Measurements from ENCODE around the gene DNAH14.
"Not testable (repeated sequence)": the region's sequence is repeated elsewhere in the genome, so short reads cannot be mapped to it uniquely, and the experiment has no call there.

Gene DNAH14

DNA sequence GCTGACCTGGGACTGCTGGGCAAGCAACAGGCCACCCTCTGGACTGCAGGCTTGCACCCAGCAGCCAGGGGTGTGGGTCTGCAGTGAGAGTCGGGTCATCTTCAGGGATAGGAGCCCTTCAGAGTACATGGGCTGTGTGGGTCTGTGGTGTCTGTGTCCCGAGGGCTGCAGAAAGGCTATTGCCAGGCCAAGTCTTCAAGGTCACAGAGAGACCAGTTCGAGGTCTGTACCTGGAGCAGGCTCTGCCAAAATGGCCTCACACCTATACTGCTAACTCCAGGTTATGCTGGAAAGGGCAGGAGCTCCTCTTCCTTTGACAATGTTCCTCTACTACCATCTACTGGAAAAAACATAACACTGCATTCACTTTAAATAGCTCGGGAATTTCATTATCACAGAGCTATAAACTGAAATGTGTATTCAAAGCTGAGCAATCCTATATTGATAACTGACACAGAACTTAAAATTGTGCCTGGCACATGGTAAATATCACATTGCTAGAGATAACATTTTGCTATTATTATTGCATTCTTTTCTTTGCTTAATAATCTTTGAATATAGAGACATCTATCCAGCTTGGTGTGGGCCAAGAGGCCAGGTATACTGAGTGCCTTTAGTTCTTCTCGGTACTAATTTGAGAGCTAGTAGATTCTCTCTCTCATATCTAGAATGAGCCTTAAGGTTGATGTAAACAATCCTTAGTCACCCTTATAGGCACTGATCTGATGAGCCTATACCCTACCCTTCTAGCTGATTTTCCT, 6.9 kb upstream of the DNAH14 start:
- no peak for DNase-seq

DNA sequence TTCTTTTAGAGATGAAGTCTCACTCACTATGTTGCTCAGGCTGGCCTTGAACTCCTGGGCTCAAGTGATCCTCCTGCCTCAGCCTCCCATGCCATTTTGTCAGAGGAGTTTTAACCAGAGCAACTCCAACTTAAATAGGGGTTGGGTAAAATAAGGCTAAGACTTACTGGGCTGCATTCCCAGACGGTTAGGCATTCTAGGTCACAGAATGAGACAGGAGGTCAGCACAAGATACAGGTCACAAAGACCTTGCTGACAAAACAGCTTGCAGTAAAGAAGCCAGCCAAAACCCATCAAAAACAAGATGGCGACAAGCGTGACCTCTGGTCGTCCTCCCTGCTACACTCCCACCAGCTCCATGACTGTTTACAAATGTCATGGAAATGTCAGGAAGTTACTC, 5.7 kb upstream of the DNAH14 start:
- no peak for DNase-seq

DNA sequence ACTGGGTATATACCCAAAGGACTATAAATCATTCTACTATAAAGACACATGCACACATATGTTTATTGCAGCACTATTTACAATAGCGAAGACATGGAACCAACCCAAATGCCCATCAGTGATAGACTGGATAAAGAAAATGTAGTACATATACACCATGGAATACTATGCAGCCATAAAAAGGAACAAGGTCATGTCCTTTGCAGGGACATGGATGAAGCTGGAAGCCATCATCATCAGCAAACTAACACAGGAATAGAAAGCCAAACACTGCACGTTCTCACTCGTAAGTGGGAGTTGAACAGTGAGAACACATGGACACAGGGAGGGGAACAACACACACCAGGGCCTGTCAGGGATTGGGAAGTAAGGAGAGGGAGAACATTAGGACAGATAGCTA, 1.8 kb upstream of the DNAH14 start:
- not testable (repeated sequence) for DNase-seq

DNA sequence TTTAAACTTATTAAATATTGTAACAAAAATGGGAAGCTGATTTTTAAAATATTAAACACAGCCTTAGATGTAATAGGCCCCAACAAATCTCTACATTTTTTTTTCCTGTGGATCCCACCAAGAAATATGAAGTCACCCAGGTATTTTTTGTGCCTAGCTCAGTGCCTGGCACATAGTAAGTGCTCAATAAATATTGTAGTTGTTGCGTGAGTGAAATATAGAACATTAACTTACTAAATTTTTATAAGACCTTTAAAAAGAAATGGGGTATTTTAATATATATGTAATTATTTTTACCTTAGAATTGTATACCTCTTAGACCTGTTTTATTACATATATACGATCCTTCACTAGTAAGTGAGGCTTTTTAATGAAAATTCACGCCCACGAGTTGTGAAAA, 569 bp upstream of the DNAH14 start:
- DNase-seq: no peak

GRCh38 chr1:224931605-224932004, 2.1 kb downstream of the DNAH14 start:
- DNase-seq: no peak

DNA sequence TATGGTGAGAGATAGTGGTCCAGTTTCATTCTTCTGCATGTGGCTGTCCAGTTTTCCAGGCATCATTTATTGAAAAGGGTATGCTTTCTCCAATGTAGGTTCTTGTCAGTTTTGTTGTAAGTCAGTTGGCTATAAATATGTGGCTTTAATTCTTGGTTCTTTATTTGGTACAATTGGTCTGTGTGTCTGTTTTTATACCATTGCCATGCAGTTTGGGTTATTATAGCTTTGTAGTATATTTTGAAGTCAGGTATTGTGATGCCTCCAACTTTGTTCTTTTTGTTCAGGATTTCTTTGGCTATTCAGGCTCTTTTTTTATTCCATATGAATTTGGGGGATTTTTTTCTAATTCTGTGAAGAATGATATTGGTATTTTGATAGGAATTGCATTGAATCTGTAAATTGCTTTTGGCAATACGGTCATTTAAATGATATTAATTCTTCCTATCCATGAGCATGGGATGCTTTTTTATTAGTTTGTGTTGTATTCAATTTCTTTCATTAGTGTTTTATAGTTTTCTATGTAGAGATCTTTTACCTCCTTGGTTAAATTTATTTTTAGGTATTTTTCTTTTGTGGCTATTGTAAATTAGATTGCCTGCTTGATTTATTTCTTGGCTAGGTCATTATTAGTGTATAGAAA, 3.3 kb downstream of the DNAH14 start:
- DNase-seq: no peak

GRCh38 chr1:224933584-224933983, 4.1 kb downstream of the DNAH14 start:
- no peak for DNase-seq

DNA sequence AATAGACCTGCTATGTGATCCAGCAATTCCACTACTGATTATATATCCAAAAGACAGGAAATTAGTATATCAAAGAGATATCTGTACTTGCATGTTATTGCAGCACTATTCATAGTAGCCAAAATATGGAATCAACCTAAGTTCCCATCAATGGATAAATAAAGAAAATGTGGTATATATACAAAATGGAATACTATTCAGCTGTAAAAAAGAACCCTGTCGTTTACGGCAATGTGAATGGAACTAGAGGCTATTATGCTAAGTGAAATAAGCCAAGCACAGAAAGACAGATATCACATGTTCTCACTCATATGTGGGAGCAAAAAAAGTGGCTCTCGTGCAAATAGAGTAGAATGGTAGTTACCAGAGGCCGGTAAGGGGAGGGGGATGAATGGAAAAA, 9.2 kb downstream of the DNAH14 start:
- no peak for DNase-seq

DNA sequence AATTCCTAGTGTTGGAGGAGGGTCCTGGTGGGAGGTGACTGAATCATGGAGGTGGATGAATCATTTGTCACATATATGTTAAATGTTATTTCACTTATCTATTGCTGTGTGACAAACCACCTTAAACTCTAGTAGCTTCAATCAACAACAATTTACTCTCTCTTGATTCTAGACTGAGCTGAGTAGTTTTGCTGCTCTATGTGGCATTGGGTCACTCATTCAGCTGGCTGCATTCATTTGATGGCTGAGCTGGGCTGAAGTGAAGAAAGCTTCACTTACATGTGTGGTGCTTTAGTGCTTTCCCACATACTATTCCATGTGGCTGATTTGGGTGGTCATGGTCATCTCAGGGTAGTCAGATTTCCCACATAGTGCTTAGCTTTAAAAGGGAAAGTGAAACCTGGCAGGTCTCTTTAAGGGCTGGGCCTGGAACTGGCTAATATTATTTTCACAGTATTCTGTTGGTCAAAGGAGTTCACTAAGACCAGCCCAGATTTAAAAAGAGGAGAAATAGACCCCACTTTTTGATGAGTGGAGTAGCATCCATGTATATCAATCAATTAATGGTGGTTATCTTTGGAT, 10.5 kb downstream of the DNAH14 start:
- no peak for DNase-seq

- not testable (repeated sequence) for DNase-seq
These were observed 11.3 kb downstream of the DNAH14 start for GRCh38 chr1:224940735-224941134.

- not testable (repeated sequence) for DNase-seq
These were observed 16.3 kb downstream of the DNAH14 start for GRCh38 chr1:224945651-224946348.

DNA sequence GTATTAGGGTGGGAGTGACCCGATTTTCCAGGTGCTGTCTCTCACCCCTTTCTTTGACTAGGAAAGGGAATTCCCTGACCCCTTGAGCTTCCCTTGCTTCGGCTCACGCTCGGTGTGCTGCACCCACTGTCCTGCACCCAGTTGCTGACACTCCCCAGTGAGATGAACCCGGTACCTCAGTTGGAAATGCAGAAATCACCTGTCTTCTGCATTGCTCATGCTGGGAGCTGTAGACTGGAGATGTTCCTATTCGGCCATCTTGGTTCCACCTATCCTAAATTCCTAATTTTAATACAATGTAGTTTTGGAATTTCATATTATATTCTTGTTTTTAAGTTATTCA, 16.8 kb downstream of the DNAH14 start:
- not testable (repeated sequence) for DNase-seq

- no peak for DNase-seq
These were observed 28.2 kb downstream of the DNAH14 start for GRCh38 chr1:224957696-224958095.

- DNase-seq: no peak
These were observed 29.0 kb downstream of the DNAH14 start for GRCh38 chr1:224958490-224958889.

- no peak for DNase-seq
These were observed 29.6 kb downstream of the DNAH14 start for GRCh38 chr1:224959115-224959514.

DNA sequence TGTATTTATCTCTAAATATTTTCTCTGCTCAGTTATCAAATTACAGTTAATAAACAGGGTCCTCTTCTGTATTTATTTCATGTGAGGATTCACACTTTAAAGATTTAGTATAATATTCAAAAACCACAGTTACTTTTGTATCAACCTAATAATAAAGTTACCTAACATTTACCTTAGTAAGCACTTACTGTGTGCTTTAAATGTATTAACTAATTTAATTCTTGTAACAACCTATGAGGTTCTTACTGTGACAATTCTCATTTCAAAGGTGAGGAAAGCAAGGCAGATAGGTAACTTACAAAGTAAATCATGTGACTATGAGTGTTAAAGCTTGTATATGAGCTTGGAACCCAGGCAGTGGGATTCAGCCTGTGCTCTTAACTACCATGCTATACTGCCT, 30.2 kb downstream of the DNAH14 start:
- no peak for DNase-seq

GRCh38 chr1:224980181-224980580, 50.7 kb downstream of the DNAH14 start:
- DNase-seq: no peak

- DNase-seq: not testable (repeated sequence)
These were observed 52.5 kb downstream of the DNAH14 start for GRCh38 chr1:224981922-224982354.

DNA sequence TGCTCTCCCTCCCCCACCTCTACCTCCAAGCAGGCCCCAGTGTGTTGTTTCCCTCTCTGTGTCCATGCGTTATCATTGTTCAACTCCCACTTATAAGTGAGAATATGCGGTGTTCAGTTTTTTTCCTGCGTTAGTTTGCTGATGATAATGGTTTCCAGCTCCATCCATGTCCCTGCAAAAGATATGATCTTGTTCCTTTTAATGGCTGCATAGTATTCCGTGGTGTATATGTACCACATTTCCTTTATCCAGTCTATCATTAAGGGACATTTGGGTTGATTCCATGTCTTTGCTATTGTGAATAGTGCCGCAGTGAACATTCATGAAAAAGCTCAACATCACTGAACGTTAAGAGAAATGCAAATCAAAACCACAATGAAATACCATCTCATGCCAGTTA, 58.6 kb downstream of the DNAH14 start:
- no peak for DNase-seq

GRCh38 chr1:224989615-224990014, 60.1 kb downstream of the DNAH14 start:
- no peak for DNase-seq

DNA sequence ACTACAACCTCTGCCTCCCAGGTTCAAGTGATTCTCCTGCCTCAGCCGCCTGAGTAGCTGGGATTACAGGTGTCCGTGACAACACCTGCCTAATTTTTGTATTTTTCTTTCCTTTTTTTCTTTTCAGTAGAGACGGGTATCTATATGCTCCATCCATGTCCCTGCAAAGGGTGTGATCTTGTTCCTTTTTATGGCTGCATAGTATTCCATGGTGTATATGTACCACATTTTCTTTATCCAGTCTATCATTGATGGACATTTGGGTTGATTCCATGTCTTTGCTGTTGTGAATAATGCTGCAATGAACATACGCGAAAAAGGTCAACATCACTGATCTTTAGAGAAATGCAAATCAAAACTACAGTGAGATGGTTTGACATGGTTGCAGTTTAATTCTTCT, 62.1 kb downstream of the DNAH14 start:
- not testable (repeated sequence) for DNase-seq

- no peak for DNase-seq
These were observed 66.1 kb downstream of the DNAH14 start for GRCh38 chr1:224995602-224996001.

GRCh38 chr1:224996266-224996665, 66.8 kb downstream of the DNAH14 start:
- DNase-seq: no peak

GRCh38 chr1:224998185-224998584, 68.7 kb downstream of the DNAH14 start:
- DNase-seq: no peak

All from NK-92 treated with Interleukin-12 subunit alpha and Interleukin-12 subunit beta, amount 100 ng/mL, for 24 hours (cell line).